GM19372 (cell line): ENCODE measurements around the gene FBXL19.

Source experiments
- ATAC-seq: cut with Tn5 transposase; IDR thresholded peaks from one replicate; pipeline ENCODE4 v1.9.1; 2021; ENCODE audit warnings: mild to moderate bottlenecking, low read depth, moderate library complexity; ENCODE audit not compliant: unreplicated experiment

The FBXL19 gene

GRCh38 chr16:30984669-30985400 is 61.5 kb downstream of the FBXL19 start, which contains the start of gene HSD3B7:
HSD3B7 (plus strand) TSS chr16:30985207; CDS start chr16:30985659, 452 bp downstream.
- peak; percentile 62 for ATAC-seq

- no peak for ATAC-seq
These were observed 62.2 kb downstream of the FBXL19 start for GRCh38 chr16:30985401-30986128.

DNA sequence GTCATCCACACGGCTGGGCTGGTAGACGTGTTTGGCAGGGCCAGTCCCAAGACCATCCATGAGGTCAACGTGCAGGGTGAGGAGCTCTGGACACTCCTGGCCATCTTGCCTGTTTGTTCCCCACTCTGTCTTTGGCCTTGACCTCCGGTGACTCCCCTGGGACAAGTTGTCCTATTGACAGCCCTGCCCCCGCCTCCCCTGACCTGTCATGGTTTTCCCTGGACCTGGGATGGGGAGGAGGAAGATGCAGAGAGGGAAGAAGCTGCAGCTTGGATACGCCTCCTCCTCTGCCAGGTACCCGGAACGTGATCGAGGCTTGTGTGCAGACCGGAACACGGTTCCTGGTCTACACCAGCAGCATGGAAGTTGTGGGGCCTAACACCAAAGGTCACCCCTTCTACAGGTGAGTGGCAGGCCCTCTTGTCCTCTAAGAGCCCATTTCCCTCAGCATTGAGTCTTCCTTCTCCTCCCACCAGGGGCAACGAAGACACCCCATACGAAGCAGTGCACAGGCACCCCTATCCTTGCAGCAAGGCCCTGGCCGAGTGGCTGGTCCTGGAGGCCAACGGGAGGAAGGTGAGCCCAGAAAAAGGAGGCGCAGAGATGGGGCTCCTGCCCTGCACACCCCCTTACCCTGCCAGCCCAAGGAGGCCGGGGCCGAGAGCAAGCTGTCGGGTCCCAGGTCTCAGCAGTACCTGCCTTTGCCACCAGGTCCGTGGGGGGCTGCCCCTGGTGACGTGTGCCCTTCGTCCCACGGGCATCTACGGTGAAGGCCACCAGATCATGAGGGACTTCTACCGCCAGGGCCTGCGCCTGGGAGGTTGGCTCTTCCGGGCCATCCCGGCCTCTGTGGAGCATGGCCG is 63.0 kb downstream of the FBXL19 start:
- no peak for ATAC-seq

- ATAC-seq: no peak
These were observed 64.3 kb downstream of the FBXL19 start for GRCh38 chr16:30987581-30988190.

- ATAC-seq: no peak
These were observed 66.2 kb downstream of the FBXL19 start for GRCh38 chr16:30989469-30990047.

GRCh38 chr16:30990105-30990504 is 66.7 kb downstream of the FBXL19 start:
- ATAC-seq: no peak

- no peak for ATAC-seq
These were observed 67.7 kb downstream of the FBXL19 start for GRCh38 chr16:30991052-30991451.

GRCh38 chr16:30992276-30992780 is 69.0 kb downstream of the FBXL19 start:
- ATAC-seq: no peak

GRCh38 chr16:30992931-30993816 is 69.8 kb downstream of the FBXL19 start:
- ATAC-seq: no peak

DNA sequence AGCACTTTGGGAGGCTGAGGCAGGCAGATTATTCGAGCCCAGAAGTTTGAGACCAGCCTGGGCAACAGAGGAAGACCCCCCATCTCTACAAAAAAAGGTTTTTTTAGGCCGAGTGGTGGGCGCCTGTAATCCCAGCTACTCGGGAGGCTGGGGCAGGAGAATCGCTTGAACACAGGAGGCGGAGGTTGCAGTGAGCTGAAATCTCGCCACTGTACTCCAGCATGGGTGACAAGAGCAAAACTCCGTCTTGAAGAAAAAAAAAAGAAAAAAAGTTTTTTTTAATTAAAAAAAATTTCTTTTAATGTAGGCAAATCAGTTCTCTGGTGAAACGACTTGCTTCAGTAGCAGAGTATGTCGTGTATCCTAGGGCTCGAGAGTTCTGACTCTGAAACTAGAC is 72.6 kb downstream of the FBXL19 start:
- no peak for ATAC-seq

- ATAC-seq: no peak
These were observed 73.1 kb downstream of the FBXL19 start for GRCh38 chr16:30996324-30996984.

DNA sequence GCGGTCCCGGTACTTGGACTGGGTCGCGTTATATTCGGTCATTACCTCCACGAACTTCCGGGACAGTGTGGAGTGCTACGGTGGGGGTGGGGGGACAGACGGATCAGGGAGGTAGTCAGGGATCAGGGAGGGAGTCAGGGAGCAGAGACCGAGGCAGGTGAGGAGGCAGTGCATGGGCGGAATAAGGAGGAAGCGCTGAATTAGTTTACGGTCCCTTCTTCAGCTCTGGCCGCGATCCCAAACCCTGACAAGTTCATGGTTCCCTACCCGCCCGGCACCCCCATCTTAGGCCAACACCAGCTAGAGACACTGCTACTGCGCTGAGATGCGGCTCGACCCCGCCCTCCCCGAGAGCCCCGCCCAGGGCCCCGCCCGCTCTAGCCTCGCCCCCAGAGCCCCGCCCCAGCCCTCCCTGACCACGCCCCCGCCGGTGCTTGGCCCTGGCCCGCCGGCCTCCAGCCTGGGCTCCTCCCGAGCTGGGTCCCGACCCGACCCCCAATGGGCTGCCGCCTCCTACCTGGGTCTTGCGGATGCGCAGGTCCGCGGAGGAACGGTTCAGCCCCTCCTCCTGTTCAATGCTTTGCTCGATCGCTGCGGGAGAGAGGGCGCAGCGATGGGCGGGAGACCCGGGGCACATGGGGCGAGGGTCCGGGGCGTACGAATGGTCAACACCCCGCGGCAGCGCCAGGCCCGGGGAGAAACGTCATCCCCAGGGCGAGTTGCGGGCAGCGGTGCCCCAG is 73.8 kb downstream of the FBXL19 start:
- ATAC-seq: peak; percentile 87

GRCh38 chr16:30997725-30998711 is 74.6 kb downstream of the FBXL19 start:
- no peak for ATAC-seq
